ENCODE measurements around the gene TMEM151B.

- TF ChIP-seq CTCF (IDR thresholded peaks at IDR 0.05) (no peak), POLR2A (IDR thresholded peaks at IDR 0.05) (no peak)
These were observed 79.8 kb downstream of the TMEM151B start for GRCh38 chr6:44349904-44350649.
